SU-DHL-6 (cell line): ENCODE data around the gene KLHDC8B.
"Not testable (repeated sequence)": the region's sequence is repeated elsewhere in the genome, so short reads cannot be mapped to it uniquely, and the experiment has no call there.

Source experiments
- H2AFZ ChIP-seq: fragments of 200-600 bp; sonication (generic); 2 replicates; pipeline ENCODE4 v1.6.1; 2014; ENCODE audit warnings: low read depth, mild to moderate bottlenecking, moderate library complexity, mixed read lengths, antibody characterized with exemption, low read length; ENCODE audit not compliant: severe bottlenecking
- H3F3A ChIP-seq: fragments of 200-600 bp; shearing (Covaris generic); 2 replicates; pipeline ENCODE4 v1.6.0; 2016; ENCODE audit warnings: antibody characterized with exemption, mild to moderate bottlenecking; ENCODE audit not compliant: insufficient read depth
- H3K27ac ChIP-seq: fragments of 200-600 bp; sonication (generic); 2 replicates; pipeline ENCODE4 v1.5.1; 2016; ENCODE audit warnings: low read depth, mild to moderate bottlenecking, low read length, moderate library complexity, mixed read lengths
- H3K27me3 ChIP-seq: fragments of 200-600 bp; sonication (generic), shearing (Covaris generic); 2 replicates; pipeline ENCODE4 v1.6.0; 2014; ENCODE audit warnings: mild to moderate bottlenecking, low read length
- H3K36me3 ChIP-seq: fragments of 200-600 bp; sonication (generic); 2 replicates; pipeline ENCODE4 v1.6.1; 2014; ENCODE audit warnings: mild to moderate bottlenecking, low read length, mixed read lengths
- H3K4me2 ChIP-seq: fragments of 300-600, 200-600 bp; shearing (Covaris generic), sonication (generic); 2 replicates; pipeline ENCODE4 v1.6.0; 2014; ENCODE audit warnings: low read length, low read depth, mild to moderate bottlenecking; ENCODE audit not compliant: poor library complexity, severe bottlenecking
- H3K4me3 ChIP-seq: fragments of 200-600 bp; sonication (generic); 2 replicates; pipeline ENCODE4 v1.5.1; 2014; ENCODE audit warnings: antibody characterized with exemption, low read length, mild to moderate bottlenecking, mixed read lengths; ENCODE audit not compliant: insufficient read depth, poor library complexity, severe bottlenecking
- H3K79me2 ChIP-seq: fragments of 200-600 bp; sonication (generic); 2 replicates; pipeline ENCODE4 v1.6.1; 2014; ENCODE audit warnings: mild to moderate bottlenecking, low read length, moderate library complexity; ENCODE audit not compliant: insufficient read depth
- H3K9ac ChIP-seq: fragments of 200-600 bp; sonication (generic); 2 replicates; pipeline ENCODE4 v1.7.0; 2014; ENCODE audit warnings: mild to moderate bottlenecking, low read length
- H3K9me2 ChIP-seq: fragments of 200-600 bp; sonication (generic); replicated peaks from 2 replicates; pipeline ENCODE4 v1.6.1; 2014; ENCODE audit warnings: low read length; ENCODE audit not compliant: insufficient read depth
- H3K9me3 ChIP-seq: fragments of 200-600 bp; sonication (generic); 2 replicates; pipeline ENCODE4 v1.6.1; 2014; ENCODE audit warnings: low read length, mixed read lengths; ENCODE audit not compliant: insufficient read depth
- H4K20me1 ChIP-seq: fragments of 200-600 bp; sonication (generic); 2 replicates; pipeline ENCODE4 v1.6.1; 2014; ENCODE audit warnings: low read depth, mild to moderate bottlenecking, antibody characterized with exemption, low read length, moderate library complexity, mixed read lengths
- EZH2phosphoT487 ChIP-seq: fragments of 200-600 bp; sonication (generic), shearing (Covaris generic); conservative IDR thresholded peaks from 2 replicates; pipeline ENCODE4 v1.6.1; 2018; ENCODE audit warnings: mild to moderate bottlenecking, antibody characterized with exemption, low read length, moderate library complexity, mixed read lengths
- TF ChIP-seq, protein P1 (sequence below): fragments of 200-600 bp; sonication (generic); IDR thresholded peaks from one replicate; pipeline ENCODE4 v1.5.1; 2017; ENCODE audit warnings: antibody characterized with exemption, mild to moderate bottlenecking, low read length, moderate library complexity; ENCODE audit not compliant: insufficient read depth, poor library complexity, severe bottlenecking

The KLHDC8B gene

DNA sequence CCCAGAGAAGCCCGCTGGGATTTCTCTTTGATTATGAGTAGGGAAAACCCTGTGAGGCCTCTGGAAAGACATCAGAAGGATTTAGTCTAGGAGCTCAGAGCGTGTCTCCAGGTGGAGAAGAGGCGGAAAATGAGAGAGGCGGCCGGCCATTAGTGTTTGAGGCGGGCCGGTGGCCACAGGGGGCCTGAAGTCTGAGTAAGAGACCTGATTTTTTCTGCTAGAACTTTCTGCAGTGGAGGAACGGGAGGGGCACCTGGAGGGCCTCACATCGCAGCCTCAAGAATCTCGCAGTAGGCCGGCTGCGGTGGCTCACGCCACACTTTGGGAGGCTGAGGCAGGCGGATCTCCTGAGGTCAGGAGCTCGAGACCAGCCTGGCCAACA lies 28.5 kb downstream of the KLHDC8B start:
- TF ChIP-seq, protein P1, sequence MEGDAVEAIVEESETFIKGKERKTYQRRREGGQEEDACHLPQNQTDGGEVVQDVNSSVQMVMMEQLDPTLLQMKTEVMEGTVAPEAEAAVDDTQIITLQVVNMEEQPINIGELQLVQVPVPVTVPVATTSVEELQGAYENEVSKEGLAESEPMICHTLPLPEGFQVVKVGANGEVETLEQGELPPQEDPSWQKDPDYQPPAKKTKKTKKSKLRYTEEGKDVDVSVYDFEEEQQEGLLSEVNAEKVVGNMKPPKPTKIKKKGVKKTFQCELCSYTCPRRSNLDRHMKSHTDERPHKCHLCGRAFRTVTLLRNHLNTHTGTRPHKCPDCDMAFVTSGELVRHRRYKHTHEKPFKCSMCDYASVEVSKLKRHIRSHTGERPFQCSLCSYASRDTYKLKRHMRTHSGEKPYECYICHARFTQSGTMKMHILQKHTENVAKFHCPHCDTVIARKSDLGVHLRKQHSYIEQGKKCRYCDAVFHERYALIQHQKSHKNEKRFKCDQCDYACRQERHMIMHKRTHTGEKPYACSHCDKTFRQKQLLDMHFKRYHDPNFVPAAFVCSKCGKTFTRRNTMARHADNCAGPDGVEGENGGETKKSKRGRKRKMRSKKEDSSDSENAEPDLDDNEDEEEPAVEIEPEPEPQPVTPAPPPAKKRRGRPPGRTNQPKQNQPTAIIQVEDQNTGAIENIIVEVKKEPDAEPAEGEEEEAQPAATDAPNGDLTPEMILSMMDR: no peak
- no peak for TF ChIP-seq EZH2phosphoT487
- no peak overlapping the region for H3K9ac ChIP-seq

DNA sequence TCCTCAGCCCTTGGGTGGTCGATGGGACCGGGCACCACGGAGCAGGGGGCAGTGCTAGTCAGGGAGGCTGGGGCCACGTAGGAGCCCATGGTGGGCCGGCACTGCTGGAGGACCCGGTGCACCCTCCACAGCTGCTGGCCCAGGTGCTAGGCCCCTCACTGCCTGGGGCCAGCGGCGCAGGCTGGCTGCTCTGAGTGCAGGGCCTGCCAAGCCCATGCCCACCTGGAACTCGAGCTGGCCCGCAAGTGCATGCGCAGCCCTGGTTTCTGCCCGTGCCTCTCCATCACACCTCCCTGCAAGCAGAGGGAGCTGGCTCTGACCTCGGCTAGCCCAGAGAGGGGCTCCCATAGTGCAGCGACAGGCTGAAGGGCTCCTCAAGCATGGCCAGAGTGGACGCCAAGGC lies 42.1 kb downstream of the KLHDC8B start:
- Histone ChIP-seq H3K4me2 (no peak overlapping the region), H3K27ac (no peak overlapping the region), H3K9me3 (no peaks in the 10 kb centered on the region), H3K9ac (no peak overlapping the region), H3K36me3 (no peaks in the 10 kb centered on the region), H3K9me2 (no peaks in the 10 kb centered on the region), H3F3A (no peaks in the 10 kb centered on the region), H2AFZ (no peak overlapping the region), H3K4me3 (no peak overlapping the region), H3K79me2 (no peaks in the 10 kb centered on the region), H3K27me3 (no peaks in the 10 kb centered on the region), H4K20me1 (no peaks in the 10 kb centered on the region)
- TF ChIP-seq, protein P1: no peak
- TF ChIP-seq EZH2phosphoT487: no peak

More for the DNA sequence above, 28.5 kb downstream of the KLHDC8B start:
- Histone ChIP-seq H3F3A (no peaks in the 10 kb centered on the region), H2AFZ (no peak overlapping the region), H3K27me3 (no peaks in the 10 kb centered on the region), H4K20me1 (no peaks in the 10 kb centered on the region), H3K4me3 (no peak overlapping the region), H3K36me3 (no peaks in the 10 kb centered on the region), H3K9me2 (no peaks in the 10 kb centered on the region), H3K27ac (no peak overlapping the region), H3K4me2 (no peak overlapping the region), H3K9me3 (no peaks in the 10 kb centered on the region), H3K79me2 (no peaks in the 10 kb centered on the region)

DNA sequence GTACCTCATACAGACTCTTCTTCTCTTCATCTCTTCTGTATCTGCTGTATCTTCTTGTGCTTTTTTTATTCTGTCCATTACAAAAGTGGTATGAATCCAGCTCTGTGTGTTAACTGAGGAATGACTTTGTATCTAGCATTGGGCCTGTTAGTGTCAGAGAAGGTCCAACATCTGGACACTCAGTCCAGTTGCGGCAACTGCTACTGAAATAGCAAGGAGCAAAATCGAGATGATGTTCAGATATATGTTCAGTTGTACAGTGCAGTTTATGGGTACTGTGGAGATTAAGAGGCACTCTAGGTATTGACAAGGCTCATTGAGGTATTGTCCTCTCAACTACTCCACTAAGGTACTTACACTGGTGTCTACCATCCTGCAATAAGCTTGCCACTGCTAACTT lies 42.6 kb downstream of the KLHDC8B start:
- H3K4me2 ChIP-seq: no peak overlapping the region
- H3K27me3 ChIP-seq: no peaks in the 10 kb centered on the region
- no peaks in the 10 kb centered on the region for H3K36me3 ChIP-seq
- no peak overlapping the region for H2AFZ ChIP-seq
- H3K4me3 ChIP-seq: no peak overlapping the region
- H3K9me3 ChIP-seq: no peaks in the 10 kb centered on the region
- no peak overlapping the region for H3K27ac ChIP-seq
- H3K9me2 ChIP-seq: no peaks in the 10 kb centered on the region
- no peak overlapping the region for H3K9ac ChIP-seq
- no peaks in the 10 kb centered on the region for H3F3A ChIP-seq
- H4K20me1 ChIP-seq: no peaks in the 10 kb centered on the region
- TF ChIP-seq, protein P1: no peak
- no peak for TF ChIP-seq EZH2phosphoT487
- H3K79me2 ChIP-seq: no peaks in the 10 kb centered on the region

DNA sequence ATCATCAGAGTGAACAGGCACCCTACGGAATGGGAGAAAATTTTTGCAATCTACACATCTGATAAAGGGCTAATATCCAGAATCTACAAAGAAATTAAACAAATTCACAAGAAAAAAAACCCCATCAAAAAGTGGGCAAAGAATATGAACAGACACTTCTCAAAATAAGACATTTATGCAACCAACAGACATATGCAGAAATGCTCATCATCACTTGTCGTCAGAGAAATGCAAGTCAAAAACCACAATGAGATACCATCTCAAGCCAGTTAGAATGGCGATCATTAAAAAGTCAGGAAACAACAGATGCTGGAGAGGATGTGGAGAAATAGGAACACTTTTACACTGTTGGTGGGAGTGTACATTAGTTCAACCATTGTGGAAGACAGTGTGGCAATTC lies 45.3 kb downstream of the KLHDC8B start:
- not testable (repeated sequence) for H3K9me2 ChIP-seq, H3K4me3 ChIP-seq, H3K27ac ChIP-seq, H3K27me3 ChIP-seq, H3K9me3 ChIP-seq, H4K20me1 ChIP-seq, H3K4me2 ChIP-seq, H3F3A ChIP-seq, H2AFZ ChIP-seq, H3K36me3 ChIP-seq, H3K79me2 ChIP-seq, H3K9ac ChIP-seq

DNA sequence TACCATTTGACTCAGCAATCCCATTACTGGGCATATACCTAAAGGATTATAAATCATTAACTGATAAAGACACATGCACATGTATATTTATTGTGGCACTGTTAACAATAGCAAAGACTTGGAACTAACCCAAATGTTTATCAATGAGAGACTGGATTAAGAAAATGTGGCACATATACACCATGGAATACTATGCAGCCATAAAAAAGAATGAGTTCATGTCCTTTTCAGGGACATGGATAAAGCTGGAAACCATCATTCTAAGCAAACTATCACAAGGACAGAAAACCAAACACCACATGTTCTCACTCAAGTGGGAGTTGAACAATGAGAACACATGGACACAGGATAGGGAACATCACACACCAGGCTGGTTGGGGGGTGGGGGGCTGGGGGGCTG lies 45.7 kb downstream of the KLHDC8B start:
- not testable (repeated sequence) for H4K20me1 ChIP-seq, H3K36me3 ChIP-seq, H3K9me2 ChIP-seq, H2AFZ ChIP-seq, H3K27ac ChIP-seq, H3F3A ChIP-seq, H3K27me3 ChIP-seq, H3K9me3 ChIP-seq, H3K4me2 ChIP-seq, H3K79me2 ChIP-seq, H3K4me3 ChIP-seq, H3K9ac ChIP-seq
